GM18505 (cell line): ENCODE data around the gene LENG9.
"Not testable (repeated sequence)": the region's sequence is repeated elsewhere in the genome, so short reads cannot be mapped to it uniquely, and the experiment has no call there.

ENCODE experiments used
- ATAC-seq: cut with Tn5 transposase; IDR thresholded peaks from one replicate; pipeline ENCODE4 v1.9.1; 2021; ENCODE audit not compliant: unreplicated experiment
- POLR2A ChIP-seq: IDR thresholded peaks from 4 replicates; pipeline ENCODE4 v1.6.1; 2011; ENCODE audit warnings: borderline replicate concordance; ENCODE audit not compliant: insufficient read depth, insufficient read length; ENCODE audit errors: extremely low read depth

Gene LENG9

DNA sequence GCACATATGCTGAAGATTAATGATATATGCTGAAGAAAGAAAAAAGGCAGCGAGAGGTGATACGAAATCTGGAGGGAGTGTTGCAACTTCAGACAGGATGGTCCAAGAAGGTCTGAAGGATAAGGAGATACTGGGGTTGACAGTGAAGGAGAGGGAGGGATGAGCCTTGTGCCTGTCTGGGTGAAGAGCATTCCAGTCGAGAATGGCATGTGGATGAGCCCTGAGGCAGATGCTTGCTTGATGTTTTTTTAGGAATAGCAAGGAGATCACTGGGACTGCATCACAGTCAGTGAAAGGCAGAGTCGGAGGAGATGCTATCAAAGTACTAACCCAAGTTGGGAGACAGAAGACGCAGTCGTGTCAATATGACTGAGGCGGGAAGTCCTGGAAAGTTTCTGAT lies 25.8 kb upstream of the LENG9 start:
- no peak for TF ChIP-seq POLR2A
- ATAC-seq = no peak

DNA sequence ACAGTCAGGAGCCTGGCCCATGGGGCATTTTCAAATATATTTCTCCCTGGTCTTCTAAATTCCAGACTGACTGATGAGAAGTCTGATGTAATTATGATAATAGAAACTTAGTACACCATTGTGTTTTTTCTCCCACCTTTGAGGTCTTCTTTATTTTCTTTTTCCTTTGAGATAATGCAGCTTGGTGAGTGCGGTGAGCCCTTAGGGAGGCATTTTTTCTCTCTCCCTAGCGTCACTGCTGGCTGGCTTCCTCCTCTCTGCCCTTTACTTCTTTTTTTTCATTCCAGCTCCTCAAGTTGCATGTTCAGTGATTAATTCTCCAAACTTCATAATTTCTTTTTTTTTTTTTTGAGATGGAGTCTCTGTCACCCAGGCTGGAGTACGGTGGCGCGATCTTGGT lies 22.3 kb upstream of the LENG9 start:
- ATAC-seq = no peak
- no peak for TF ChIP-seq POLR2A

DNA sequence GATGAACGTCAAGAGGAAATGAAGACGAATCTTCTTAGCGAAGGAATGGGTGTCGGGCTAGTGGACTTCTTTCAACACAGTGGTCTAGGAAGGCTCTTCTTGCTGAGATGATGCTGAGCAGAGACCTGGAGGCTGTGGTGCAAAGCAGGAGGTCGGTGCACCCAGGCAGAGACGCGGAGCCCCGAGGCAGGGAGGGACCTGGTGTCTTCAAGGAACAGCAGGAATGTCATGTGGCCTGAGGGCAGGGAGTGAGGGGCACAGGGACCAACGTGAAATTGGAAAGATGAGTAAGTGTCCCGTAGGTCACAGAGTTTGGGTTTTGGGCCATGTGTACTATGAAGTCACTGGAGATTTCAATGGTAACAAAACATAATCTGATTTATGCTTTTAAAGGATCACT lies 20.9 kb upstream of the LENG9 start:
- TF ChIP-seq POLR2A = no peak
- no peak for ATAC-seq

DNA sequence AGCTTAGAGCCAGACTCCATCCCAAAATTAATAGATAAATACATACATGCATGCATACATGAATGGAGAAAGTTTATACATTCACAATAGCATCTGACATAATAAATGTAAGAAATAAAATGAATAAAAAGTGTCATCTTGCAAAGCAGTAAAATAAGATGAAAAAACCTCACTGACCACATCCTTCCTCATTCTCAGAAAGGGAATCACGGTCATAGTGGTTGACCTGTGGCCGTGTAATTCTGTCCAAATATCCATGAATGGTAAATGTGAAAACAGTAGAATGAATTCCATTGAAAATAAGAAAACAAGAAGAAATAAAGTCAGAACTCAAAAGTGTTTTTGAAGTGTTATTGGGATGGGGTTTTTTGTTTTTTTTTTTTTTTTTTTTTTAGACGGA lies 19.3 kb upstream of the LENG9 start:
- no peak for TF ChIP-seq POLR2A

DNA sequence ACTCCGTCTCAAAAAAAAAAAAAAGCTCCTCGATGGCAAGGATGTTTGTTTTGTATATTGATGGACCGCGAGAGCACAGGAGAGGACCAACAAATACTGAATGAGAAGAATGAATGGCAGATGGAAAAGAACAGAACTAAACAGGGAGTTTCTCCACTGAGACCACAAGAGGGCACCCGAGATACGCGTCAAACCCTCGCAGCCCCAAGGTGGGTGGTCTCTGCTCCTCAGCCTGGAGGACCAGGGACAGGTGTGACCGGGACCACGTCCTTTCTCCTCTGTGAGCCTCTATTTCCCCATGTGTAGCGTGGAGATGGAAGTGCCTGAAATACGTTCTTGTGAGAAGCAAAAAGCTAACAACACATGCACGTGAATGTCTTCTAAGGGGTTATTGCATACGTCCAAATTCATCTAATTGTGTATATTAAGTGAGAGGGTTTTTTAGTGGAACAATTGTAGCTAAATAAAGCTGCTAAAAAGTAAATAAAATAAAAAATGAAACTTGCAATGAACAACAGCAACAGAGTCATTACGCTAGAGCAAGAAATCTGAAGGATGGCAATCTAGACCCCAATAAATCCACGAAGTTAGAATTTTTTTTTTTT lies 17.9 kb upstream of the LENG9 start:
- no peak for ATAC-seq
- TF ChIP-seq POLR2A = no peak

More for the DNA sequence above, 19.3 kb upstream of the LENG9 start:
- no peak for ATAC-seq

DNA sequence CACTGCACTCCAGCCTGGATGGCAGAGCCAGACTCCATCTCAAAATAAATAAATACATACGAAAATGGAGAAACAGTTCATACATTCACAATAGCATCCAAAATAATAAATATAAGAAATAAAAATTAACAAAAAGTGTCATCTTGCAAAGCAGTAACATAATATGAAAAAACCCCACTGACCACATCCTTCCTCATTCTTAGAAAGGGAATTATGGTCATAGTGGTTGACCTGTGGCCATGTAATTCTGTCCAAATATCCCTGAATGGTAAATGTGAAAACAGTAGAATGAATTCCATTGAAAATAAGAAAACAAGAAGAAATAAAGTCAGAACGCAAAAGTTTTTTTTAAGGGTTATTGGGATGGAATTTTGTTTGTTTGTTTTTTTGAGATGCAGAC lies 16.5 kb upstream of the LENG9 start:
- no peak for TF ChIP-seq POLR2A
- no peak for ATAC-seq

DNA sequence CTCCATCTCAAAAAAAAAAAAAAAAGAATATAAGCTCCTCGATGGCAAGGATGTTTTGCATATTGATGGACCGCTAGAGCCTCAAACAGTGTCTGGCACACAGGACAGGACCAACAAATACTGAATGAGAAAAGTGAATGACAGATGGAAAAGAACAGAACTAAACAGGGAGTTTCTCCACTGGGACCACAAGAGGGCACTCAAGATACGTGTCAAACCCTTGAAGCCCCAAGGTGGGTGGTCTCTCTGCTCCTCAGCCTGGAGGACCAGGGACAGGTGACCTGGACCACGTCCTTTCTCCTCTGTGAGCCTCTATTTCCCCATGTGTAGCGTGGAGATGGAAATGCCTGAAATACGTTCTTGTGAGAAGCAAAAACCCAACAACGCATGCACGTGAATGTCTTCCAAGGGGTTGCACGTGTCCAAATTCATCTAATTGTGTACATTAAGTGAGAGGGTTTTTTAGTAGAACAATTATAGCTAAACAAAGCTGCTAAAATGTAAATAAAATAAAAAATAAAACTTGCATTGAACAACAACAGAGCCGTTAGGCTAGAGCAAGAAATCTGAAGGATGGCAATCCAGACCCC lies 15.2 kb upstream of the LENG9 start:
- no peak for ATAC-seq
- TF ChIP-seq POLR2A = no peak

DNA sequence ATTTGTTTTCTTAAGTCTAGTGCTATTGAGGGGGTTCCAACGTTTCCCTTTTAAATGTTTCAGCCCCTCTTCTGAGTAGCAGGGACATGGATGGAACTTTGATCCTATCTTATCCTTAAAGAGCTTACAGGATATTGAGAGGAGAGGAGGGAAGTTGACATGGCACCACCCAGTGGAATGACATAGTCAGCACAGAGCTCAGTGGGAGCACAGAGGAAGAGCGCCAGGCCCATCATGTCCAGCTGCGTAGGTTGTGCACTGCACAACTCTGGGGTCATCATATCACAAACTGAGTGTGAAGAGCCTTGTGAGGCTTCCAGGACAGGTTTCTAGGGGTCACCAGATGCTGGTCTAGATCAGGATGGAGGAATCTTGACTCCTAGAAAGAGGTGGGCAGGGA lies 14.1 kb upstream of the LENG9 start:
- no peak for TF ChIP-seq POLR2A
- no peak for ATAC-seq

DNA sequence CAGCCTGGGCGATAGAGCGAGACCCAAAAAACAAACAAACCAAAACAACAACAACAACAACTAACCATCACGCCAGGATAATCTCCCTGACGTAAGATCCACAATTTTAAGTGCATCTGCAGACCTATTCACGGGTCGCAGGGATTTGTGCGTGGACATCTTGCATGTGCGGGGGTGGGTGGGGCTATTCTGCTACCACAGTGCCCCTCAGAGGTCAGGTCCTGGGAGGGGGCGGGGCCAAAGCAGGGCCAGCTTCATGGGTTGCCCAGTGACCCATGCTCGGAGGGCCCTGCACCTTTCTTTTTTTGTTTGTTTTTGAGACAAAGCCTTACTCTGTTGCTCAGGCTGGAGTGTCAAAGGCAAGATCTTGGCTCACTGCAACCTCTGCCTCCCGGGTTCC lies 12.1 kb upstream of the LENG9 start:
- no peak for TF ChIP-seq POLR2A
- no peak for ATAC-seq

DNA sequence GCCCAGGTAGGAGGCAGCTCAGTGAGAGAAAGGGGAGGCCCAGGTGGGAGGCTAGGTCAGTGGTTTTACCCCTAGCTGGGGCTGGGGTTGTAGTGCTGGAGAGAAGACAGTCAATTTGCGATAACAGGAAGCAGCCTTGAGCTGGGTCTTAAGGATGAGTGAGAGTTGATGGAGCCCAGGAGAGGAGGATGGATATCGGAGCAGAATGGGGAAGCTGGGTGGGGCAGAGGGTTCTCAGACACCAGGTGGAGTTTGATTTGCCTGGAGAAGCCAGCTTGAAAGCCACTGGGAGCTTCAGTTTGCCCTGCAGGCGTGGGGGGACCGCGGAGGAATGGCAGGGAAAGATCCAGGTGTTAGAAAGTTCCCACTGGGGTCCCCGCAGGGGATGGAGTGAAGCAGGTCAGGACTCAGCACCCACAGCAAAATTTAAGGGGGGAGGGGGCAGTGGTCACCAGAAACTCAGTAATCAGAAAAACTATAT lies 10.4 kb upstream of the LENG9 start:
- no peak for TF ChIP-seq POLR2A
- ATAC-seq = no peak

DNA sequence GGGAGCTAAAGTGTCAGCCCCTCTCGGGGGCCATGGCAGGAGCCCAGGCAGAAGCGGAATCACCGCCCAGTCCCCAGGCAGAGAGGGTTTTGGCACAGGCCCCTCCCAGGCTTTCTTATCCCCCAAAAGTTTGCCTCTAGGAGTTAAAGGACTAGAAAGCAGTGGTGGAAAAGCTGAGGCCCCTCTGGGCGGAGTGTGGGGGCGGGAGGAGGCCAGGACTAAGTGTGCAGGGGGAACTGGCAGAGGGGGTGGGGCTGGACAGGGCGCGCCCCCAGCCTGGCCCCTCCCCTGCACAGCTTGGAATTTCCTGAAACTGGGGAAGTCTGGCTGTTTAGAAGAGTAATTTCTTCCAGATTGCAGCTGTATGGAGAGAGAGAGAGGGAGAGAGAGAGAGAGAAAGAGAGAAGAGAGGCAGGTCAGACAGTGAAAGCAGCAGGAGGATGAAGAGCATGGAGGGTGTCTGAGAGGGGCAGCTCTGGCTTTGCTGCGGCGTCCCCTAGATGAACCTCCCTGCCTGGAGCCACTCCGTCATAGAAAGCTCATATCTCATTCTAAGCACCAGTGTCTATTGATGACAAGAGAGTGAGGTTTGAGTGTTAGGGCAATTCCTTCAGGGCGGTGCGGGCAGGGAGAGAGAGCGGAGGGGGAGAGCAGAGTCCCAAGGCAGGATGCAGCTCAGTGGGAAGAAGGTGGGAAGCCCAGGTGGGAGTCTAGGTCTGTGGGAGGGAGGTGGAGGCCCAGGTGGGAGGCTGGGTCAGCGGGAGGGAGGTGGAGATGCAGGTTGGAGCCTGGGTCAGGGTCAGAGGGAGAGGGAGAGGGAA lies 9.7 kb upstream of the LENG9 start, which contains the start of gene CDC42EP5:
Gene CDC42EP5, minus strand, starts transcription at position 226 of the 821 bp plus-strand sequence. CDS start 7,749 bp downstream, outside the sequence.
- TF ChIP-seq POLR2A = no peak
- no peak for ATAC-seq

DNA sequence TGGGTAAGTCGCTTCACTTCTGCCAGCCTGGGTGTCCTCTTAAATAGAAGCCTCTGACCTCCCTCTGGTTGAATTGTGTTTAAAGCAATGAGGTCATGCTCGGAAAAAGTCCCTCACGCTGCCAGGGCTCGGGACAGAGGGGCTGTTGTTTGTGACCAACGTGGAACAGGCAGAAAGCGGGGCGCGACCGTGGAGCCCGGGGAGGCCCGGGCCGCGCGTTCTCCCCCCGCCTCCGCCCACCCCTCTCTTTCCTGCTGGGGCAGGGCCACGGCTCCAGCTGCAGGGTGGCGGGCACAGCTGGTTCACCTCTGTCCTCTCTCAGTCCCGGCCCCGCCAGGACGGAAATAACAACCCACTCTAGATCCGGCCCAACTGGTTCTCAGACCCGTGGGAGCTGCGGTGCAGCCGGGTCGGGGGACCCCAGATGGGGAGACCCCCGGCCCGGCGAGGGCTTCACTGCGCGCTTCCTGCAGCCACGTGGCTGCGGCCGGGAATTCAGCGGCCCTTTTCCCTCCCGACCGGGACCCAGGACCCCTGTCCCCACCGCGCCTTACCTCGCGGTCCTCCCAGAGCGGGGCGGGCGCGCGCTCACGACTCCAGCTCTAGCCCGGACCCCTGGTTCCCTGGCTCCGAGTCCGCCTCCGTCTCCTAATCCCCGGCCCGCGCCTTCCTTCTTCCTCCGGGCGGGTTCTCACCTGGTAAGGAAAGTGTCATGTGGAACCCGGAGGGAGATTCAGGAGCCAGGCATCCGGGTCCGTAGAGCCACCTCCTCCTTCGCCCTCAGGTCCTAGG lies 7.6 kb upstream of the LENG9 start:
- no peak for TF ChIP-seq POLR2A
- no peak for ATAC-seq

DNA sequence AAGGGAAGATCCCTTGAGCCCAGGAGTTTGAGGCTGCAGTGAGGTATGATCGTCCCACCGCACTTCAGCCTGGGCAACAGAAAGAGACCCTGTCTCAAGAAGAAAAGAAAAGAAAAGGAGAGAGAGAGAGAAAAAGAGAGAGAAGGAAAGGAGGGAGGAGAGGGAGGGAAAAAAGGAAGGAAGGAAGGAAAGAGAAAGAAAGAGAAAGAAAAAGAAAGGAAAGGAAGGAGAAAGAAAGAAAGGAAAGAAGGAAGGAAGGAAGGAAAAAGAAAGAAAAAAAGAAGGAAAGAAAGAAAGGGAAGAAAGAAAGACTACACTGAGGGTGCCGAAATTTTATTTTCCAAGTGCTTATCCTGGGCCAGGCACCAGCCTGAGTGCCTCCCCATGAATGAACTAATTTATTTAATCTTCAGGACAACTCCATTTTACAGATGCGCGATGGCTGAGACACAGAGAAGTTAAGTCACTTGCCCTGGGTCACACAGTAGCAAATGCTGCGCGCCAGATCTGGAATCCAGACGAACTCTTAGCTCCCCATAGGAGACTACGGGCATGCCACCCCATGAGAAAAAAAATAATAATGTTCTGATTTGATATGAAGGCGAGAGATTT lies 6.8 kb upstream of the LENG9 start:
- TF ChIP-seq POLR2A = no peak
- ATAC-seq = no peak

DNA sequence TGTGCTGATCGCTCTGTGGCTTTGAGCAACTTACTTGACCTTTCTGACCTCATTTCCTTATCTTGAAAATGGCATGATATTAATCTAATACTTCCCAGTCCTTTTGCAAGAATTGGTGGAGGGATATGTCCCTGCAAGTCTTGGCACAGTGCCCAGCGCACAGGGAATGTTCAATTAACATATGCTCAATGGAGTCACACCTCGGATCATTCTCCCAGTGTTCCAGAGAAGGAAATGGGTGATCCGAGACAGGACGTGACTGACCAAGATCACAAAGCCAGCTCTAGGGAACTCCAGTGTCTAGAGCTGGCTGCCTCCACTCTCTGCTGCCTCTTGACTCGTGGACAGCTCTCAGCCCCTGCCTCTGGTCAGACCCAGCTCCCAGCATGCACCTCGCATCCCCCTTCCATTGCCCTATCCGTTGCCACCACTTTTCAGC lies 5.9 kb upstream of the LENG9 start:
- no peak for TF ChIP-seq POLR2A
- no peak for ATAC-seq

DNA sequence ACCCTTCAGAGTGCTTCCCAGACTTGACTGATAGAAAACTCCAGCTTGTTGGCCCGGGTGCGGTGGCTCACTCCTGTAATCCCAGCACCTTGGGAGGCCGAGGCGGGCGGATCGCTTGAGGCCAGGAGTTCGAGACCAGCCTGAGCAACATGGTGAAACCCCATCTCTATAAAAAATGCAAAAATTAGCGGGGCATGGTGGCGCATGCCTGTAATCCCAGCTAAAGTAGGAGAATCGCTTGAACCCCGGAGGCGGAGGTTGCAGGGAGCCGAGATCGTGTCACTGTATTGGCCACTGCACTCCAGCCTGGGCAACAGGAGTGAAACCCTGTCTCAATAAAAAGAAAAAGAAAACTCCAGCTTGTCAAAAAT lies 2.5 kb upstream of the LENG9 start:
- ATAC-seq = not testable (repeated sequence)
